ENCODE measurements around the gene KRT82.

DNA sequence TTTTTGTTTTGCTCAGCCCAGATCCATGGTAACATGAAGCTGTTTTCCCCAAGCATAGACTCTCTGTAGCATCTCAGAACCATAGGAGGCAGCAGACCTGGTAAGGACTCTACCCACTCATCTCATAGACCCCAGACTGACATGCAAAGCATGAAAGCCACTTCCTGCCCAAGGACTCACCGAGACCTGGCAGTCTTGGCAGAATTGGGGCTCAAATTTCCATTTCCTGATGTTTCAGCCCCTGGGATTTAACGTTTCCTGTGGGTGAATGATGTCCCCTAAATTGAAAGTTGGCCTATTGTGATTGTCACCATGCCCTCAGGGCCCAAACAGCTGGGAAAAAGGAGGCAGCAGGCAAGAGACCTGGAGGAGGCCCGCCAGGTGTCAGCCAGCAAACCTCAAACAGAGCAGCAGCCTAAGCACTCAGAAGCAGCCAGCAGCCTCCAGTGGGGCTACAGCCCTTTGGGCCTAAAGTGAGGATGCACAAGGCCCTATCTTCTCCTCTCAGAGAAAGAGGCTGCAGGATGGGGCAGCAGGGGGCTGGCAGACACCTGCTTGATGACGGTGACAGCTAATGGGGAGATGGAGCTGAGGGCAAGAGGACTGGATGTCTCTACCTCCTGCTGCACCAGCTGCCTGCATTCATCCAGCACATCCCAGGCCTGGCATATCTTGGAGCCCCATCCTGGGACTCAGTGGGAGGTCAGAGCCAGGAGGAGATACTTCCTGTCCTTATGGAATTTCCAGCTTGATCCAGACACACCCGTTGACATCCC lies 47.4 kb downstream of the KRT82 start:
- TF ChIP-seq POLR2A (IDR thresholded peaks at IDR 0.05) (no peak), POLR2AphosphoS5 (IDR thresholded peaks at IDR 0.05) (no peak)
- TF ChIP-seq, protein P1, sequence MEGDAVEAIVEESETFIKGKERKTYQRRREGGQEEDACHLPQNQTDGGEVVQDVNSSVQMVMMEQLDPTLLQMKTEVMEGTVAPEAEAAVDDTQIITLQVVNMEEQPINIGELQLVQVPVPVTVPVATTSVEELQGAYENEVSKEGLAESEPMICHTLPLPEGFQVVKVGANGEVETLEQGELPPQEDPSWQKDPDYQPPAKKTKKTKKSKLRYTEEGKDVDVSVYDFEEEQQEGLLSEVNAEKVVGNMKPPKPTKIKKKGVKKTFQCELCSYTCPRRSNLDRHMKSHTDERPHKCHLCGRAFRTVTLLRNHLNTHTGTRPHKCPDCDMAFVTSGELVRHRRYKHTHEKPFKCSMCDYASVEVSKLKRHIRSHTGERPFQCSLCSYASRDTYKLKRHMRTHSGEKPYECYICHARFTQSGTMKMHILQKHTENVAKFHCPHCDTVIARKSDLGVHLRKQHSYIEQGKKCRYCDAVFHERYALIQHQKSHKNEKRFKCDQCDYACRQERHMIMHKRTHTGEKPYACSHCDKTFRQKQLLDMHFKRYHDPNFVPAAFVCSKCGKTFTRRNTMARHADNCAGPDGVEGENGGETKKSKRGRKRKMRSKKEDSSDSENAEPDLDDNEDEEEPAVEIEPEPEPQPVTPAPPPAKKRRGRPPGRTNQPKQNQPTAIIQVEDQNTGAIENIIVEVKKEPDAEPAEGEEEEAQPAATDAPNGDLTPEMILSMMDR (IDR thresholded peaks at IDR 0.05) = no peak

Data from prostate gland (tissue), 2 donors.